MM.1S (cell line): Measurements from ENCODE around the gene LCN10.
A peak's percentile ranks its signal among the peaks of the same experiment; 100 is the strongest.

Source experiments
- DNase-seq: peaks from one replicate; pipeline ENCODE4 v3.0.0-alpha.2; 2015
- H2AFZ ChIP-seq: fragments of 300-600 bp; sonication (generic); 2 replicates; pipeline ENCODE4 v1.6.0; 2016; ENCODE audit warnings: antibody characterized with exemption, low read length
- H3F3A ChIP-seq: fragments of 300-600 bp; sonication (generic); 2 replicates; pipeline ENCODE4 v1.6.1; 2016; ENCODE audit warnings: mild to moderate bottlenecking, antibody characterized with exemption, low read length, moderate library complexity, mixed read lengths; ENCODE audit not compliant: insufficient read depth
- H3K27ac ChIP-seq: fragments of 300-600 bp; sonication (generic); 2 replicates; pipeline ENCODE4 v1.5.1; 2016; ENCODE audit warnings: mild to moderate bottlenecking, low read length
- H3K27me3 ChIP-seq: fragments of 300-600 bp; sonication (generic); replicated peaks from 2 replicates; pipeline ENCODE4 v1.6.0; 2016; ENCODE audit warnings: low read length; ENCODE audit not compliant: insufficient read depth
- H3K36me3 ChIP-seq: fragments of 300-600 bp; sonication (generic); replicated peaks from 2 replicates; pipeline ENCODE4 v1.6.1; 2016; ENCODE audit warnings: mild to moderate bottlenecking, low read length, mixed read lengths; ENCODE audit not compliant: insufficient read depth
- H3K4me1 ChIP-seq: fragments of 300-600 bp; sonication (generic); 2 replicates; pipeline ENCODE4 v1.6.1; 2016; ENCODE audit warnings: low read length, mixed read lengths
- H3K4me2 ChIP-seq: fragments of 300-600 bp; sonication (generic); 2 replicates; pipeline ENCODE4 v1.6.0; 2016; ENCODE audit warnings: low read depth, low read length
- H3K4me3 ChIP-seq: fragments of 300-600 bp; sonication (generic); 2 replicates; pipeline ENCODE4 v1.5.1; 2016; ENCODE audit warnings: low read length, mixed read lengths
- H3K79me2 ChIP-seq: fragments of 300-600 bp; sonication (generic); 2 replicates; pipeline ENCODE4 v1.6.1; 2016; ENCODE audit warnings: mixed run types, low read length, mixed read lengths
- H3K9ac ChIP-seq: fragments of 300-600 bp; sonication (generic); 2 replicates; pipeline ENCODE4 v1.6.1; 2016; ENCODE audit warnings: low read length, mixed read lengths
- H3K9me2 ChIP-seq: fragments of 300-600 bp; sonication (generic); replicated peaks from 2 replicates; pipeline ENCODE4 v1.6.1; 2016; ENCODE audit warnings: mild to moderate bottlenecking, low read length, mixed read lengths; ENCODE audit not compliant: insufficient read depth
- H3K9me3 ChIP-seq: fragments of 300-600 bp; sonication (generic); replicated peaks from 2 replicates; pipeline ENCODE4 v1.6.1; 2016; ENCODE audit warnings: mild to moderate bottlenecking, low read length, mixed read lengths; ENCODE audit not compliant: insufficient read depth
- H4K20me1 ChIP-seq: fragments of 300-600 bp; sonication (generic); 2 replicates; pipeline ENCODE4 v1.6.1; 2016; ENCODE audit warnings: mild to moderate bottlenecking, low read length, moderate library complexity, mixed read lengths; ENCODE audit not compliant: insufficient read depth
- EZH2 ChIP-seq: fragments of 300-600 bp; sonication (generic); optimal IDR thresholded peaks from 2 replicates; pipeline ENCODE3; 2017; ENCODE audit warnings: low read depth, mild to moderate bottlenecking, antibody characterized with exemption, low read length, mixed read lengths
- EZH2phosphoT487 ChIP-seq: fragments of 300-600 bp; sonication (generic); IDR thresholded peaks from 2 replicates; pipeline ENCODE4 v1.6.1; 2018; ENCODE audit warnings: antibody characterized with exemption, low read length
- TF ChIP-seq, protein P1 (sequence below): fragments of 300-600 bp; sonication (generic); IDR thresholded peaks from 2 replicates; pipeline ENCODE4 v1.5.1; 2016; ENCODE audit warnings: antibody characterized with exemption, low read length, mixed read lengths

Gene LCN10

DNA sequence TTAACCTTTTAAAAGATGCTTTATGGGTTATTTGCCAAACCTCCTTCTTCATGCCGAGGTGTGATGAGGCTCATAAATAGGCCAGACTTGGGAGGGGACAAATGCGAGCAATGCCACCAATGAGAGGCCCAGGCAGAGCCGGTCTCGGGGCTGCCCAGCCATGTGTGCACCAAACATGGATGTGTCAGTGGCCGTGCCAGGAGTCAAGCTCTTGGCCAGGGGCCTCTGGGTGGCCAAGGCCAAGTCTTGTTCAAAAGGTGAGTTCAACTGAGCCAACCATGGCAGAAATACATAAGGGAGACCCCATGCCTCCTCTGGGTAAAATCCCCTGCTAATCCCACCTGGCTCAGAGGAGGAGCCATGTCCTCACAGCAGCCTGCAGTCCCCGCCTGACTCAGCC is 32.5 kb upstream of the LCN10 start:
- peaks cover 42% of the 10 kb centered on the region for H3K27me3 ChIP-seq
- H3K27ac ChIP-seq = no peak overlapping the region
- H3K4me1 ChIP-seq = peaks cover 11% of the 10 kb centered on the region
- TF ChIP-seq, protein P1, sequence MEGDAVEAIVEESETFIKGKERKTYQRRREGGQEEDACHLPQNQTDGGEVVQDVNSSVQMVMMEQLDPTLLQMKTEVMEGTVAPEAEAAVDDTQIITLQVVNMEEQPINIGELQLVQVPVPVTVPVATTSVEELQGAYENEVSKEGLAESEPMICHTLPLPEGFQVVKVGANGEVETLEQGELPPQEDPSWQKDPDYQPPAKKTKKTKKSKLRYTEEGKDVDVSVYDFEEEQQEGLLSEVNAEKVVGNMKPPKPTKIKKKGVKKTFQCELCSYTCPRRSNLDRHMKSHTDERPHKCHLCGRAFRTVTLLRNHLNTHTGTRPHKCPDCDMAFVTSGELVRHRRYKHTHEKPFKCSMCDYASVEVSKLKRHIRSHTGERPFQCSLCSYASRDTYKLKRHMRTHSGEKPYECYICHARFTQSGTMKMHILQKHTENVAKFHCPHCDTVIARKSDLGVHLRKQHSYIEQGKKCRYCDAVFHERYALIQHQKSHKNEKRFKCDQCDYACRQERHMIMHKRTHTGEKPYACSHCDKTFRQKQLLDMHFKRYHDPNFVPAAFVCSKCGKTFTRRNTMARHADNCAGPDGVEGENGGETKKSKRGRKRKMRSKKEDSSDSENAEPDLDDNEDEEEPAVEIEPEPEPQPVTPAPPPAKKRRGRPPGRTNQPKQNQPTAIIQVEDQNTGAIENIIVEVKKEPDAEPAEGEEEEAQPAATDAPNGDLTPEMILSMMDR = no peak
- no peak for TF ChIP-seq EZH2
- no peak for TF ChIP-seq EZH2phosphoT487
- H4K20me1 ChIP-seq = no peaks in the 10 kb centered on the region
- no peak overlapping the region for H3K4me2 ChIP-seq
- no peaks in the 10 kb centered on the region for H3K36me3 ChIP-seq
- DNase-seq = no peak
- no peak overlapping the region for H2AFZ ChIP-seq
- H3K9ac ChIP-seq = no peak overlapping the region
- no peaks in the 10 kb centered on the region for H3K9me3 ChIP-seq
- H3F3A ChIP-seq = 0 out of 2 replicates have a peak, but pooled peaks cover 4% of the 10 kb centered on the region
- no peaks in the 10 kb centered on the region for H3K79me2 ChIP-seq
- H3K9me2 ChIP-seq = no peaks in the 10 kb centered on the region
- H3K4me3 ChIP-seq = no peak overlapping the region

- peaks cover 35% of the 10 kb centered on the region for H3K27me3 ChIP-seq
- peak overlapping the region; percentile 61; the same call in 1 of the 2 replicates for H2AFZ ChIP-seq
- no peaks in the 10 kb centered on the region for H3K9me3 ChIP-seq
- H3K27ac ChIP-seq = no peak overlapping the region
- H3K4me3 ChIP-seq = no peak overlapping the region
- H4K20me1 ChIP-seq = no peaks in the 10 kb centered on the region
- H3F3A ChIP-seq = 0 out of 2 replicates have a peak, but pooled peaks cover 4% of the 10 kb centered on the region
- H3K9me2 ChIP-seq = no peaks in the 10 kb centered on the region
- H3K36me3 ChIP-seq = no peaks in the 10 kb centered on the region
- H3K4me2 ChIP-seq = no peak overlapping the region
- H3K79me2 ChIP-seq = no peaks in the 10 kb centered on the region
- TF ChIP-seq EZH2 (no peak), EZH2phosphoT487 (no peak)
- TF ChIP-seq, protein P1 = no peak
- H3K4me1 ChIP-seq = peaks cover 11% of the 10 kb centered on the region
- no peak for DNase-seq
- H3K9ac ChIP-seq = no peak overlapping the region
Measured at GRCh38 chr9:136774416-136775045, 31.8 kb upstream of the LCN10 start.

GRCh38 chr9:136773386-136774044 is 30.8 kb upstream of the LCN10 start:
- no peaks in the 10 kb centered on the region for H3K9me2 ChIP-seq
- peaks cover 25% of the 10 kb centered on the region for H3K27me3 ChIP-seq
- H3K9me3 ChIP-seq = no peaks in the 10 kb centered on the region
- H3F3A ChIP-seq = 0 out of 2 replicates have a peak, but pooled peaks cover 4% of the 10 kb centered on the region
- H2AFZ ChIP-seq = peak overlapping the region; percentile 61
- H4K20me1 ChIP-seq = no peaks in the 10 kb centered on the region
- TF ChIP-seq, protein P1 = no peak
- TF ChIP-seq EZH2phosphoT487 (no peak), EZH2 (no peak)
- no peaks in the 10 kb centered on the region for H3K79me2 ChIP-seq
- peak; percentile 57 for DNase-seq
- no peak overlapping the region for H3K9ac ChIP-seq
- H3K4me2 ChIP-seq = peak overlapping the region; percentile 10; the same call in 1 of the 2 replicates
- peaks cover 11% of the 10 kb centered on the region for H3K4me1 ChIP-seq
- no peak overlapping the region for H3K4me3 ChIP-seq
- H3K36me3 ChIP-seq = no peaks in the 10 kb centered on the region
- H3K27ac ChIP-seq = no peak overlapping the region
